OCI-LY1 (cell line): Measurements from ENCODE around the gene GSTT4.
"Not testable (repeated sequence)": the region's sequence is repeated elsewhere in the genome, so short reads cannot be mapped to it uniquely, and the experiment has no call there.

Source experiments
- H2AFZ ChIP-seq: fragments of 200-600 bp; sonication (generic), shearing (Covaris generic); 2 replicates; pipeline ENCODE4 v1.6.0; 2014; ENCODE audit warnings: antibody characterized with exemption, mild to moderate bottlenecking, low read length
- H3F3A ChIP-seq: fragments of 200-600 bp; sonication (generic), shearing (Covaris generic); 2 replicates; pipeline ENCODE4 v1.6.0; 2014; ENCODE audit warnings: mild to moderate bottlenecking, antibody characterized with exemption, low read length, moderate library complexity; ENCODE audit not compliant: insufficient read depth
- H3K27ac ChIP-seq: fragments of 200-600 bp; sonication (generic); 2 replicates; pipeline ENCODE4 v1.5.1; 2014; ENCODE audit warnings: low read length, mixed run types, mild to moderate bottlenecking, low read depth; ENCODE audit not compliant: poor library complexity, severe bottlenecking
- H3K27me3 ChIP-seq: fragments of 200-600 bp; sonication (generic); 2 replicates; pipeline ENCODE4 v1.6.0; 2014; ENCODE audit warnings: antibody characterized with exemption, mild to moderate bottlenecking, low read length, moderate library complexity; ENCODE audit not compliant: insufficient read depth
- H3K36me3 ChIP-seq: fragments of 200-600 bp; sonication (generic); 2 replicates; pipeline ENCODE4 v1.6.1; 2014; ENCODE audit warnings: mild to moderate bottlenecking, antibody characterized with exemption, low read length, moderate library complexity, mixed read lengths; ENCODE audit not compliant: insufficient read depth
- H3K4me1 ChIP-seq: fragments of 200-600 bp; sonication (generic); 2 replicates; pipeline ENCODE4 v1.5.1; 2014; ENCODE audit warnings: mild to moderate bottlenecking, low read length, moderate library complexity; ENCODE audit not compliant: insufficient read depth, severe bottlenecking
- H3K4me2 ChIP-seq: fragments of 200-600 bp; sonication (generic), shearing (Covaris generic); 2 replicates; pipeline ENCODE4 v1.6.1; 2014; ENCODE audit warnings: low read length
- H3K4me3 ChIP-seq: fragments of 200-600 bp; sonication (generic); 2 replicates; pipeline ENCODE4 v1.5.1; 2014; ENCODE audit warnings: low read length, low read depth, mild to moderate bottlenecking, mixed read lengths; ENCODE audit not compliant: poor library complexity, severe bottlenecking
- H3K79me2 ChIP-seq: fragments of 200-600 bp; shearing (Covaris generic); 2 replicates; pipeline ENCODE4 v1.6.1; 2016; ENCODE audit warnings: mixed run types, low read length, mixed read lengths; ENCODE audit not compliant: insufficient read depth
- H3K9ac ChIP-seq: fragments of 200-600 bp; sonication (generic), shearing (Covaris generic); 2 replicates; pipeline ENCODE4 v1.6.1; 2014; ENCODE audit warnings: mild to moderate bottlenecking, low read length, mixed read lengths
- H3K9me2 ChIP-seq: fragments of 200-600 bp; sonication (generic), shearing (Covaris generic); 2 replicates; pipeline ENCODE4 v1.6.1; 2014; ENCODE audit warnings: low read depth, mild to moderate bottlenecking, low read length, mixed read lengths
- H3K9me3 ChIP-seq: fragments of 200-600 bp; shearing (Covaris generic); 2 replicates; pipeline ENCODE4 v1.6.1; 2014; ENCODE audit warnings: low read length, mixed read lengths
- H4K20me1 ChIP-seq: fragments of 200-600 bp; sonication (generic), shearing (Covaris generic); 2 replicates; pipeline ENCODE4 v1.6.0; 2016; ENCODE audit warnings: mild to moderate bottlenecking, low read length; ENCODE audit not compliant: insufficient read depth
- TF ChIP-seq, protein P1 (sequence below): fragments of 200-600 bp; sonication (generic), shearing (Covaris generic); IDR thresholded peaks from 2 replicates; pipeline ENCODE4 v1.5.1; 2017; ENCODE audit warnings: mild to moderate bottlenecking, antibody characterized with exemption, low read length, moderate library complexity, mixed read lengths

GSTT4 gene

GRCh38 chr22:23956301-23956900, 48.9 kb downstream of the GSTT4 start:
- H3K36me3 ChIP-seq, H3F3A ChIP-seq, H4K20me1 ChIP-seq, H3K79me2 ChIP-seq, H3K9me3 ChIP-seq, H2AFZ ChIP-seq, H3K4me1 ChIP-seq, H3K4me3 ChIP-seq, H3K27ac ChIP-seq, H3K27me3 ChIP-seq, H3K9me2 ChIP-seq, H3K9ac ChIP-seq: not testable (repeated sequence)
- peak overlapping the region; percentile 25; the same call in 1 of the 2 replicates for H3K4me2 ChIP-seq
- TF ChIP-seq, protein P1, sequence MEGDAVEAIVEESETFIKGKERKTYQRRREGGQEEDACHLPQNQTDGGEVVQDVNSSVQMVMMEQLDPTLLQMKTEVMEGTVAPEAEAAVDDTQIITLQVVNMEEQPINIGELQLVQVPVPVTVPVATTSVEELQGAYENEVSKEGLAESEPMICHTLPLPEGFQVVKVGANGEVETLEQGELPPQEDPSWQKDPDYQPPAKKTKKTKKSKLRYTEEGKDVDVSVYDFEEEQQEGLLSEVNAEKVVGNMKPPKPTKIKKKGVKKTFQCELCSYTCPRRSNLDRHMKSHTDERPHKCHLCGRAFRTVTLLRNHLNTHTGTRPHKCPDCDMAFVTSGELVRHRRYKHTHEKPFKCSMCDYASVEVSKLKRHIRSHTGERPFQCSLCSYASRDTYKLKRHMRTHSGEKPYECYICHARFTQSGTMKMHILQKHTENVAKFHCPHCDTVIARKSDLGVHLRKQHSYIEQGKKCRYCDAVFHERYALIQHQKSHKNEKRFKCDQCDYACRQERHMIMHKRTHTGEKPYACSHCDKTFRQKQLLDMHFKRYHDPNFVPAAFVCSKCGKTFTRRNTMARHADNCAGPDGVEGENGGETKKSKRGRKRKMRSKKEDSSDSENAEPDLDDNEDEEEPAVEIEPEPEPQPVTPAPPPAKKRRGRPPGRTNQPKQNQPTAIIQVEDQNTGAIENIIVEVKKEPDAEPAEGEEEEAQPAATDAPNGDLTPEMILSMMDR: peak; percentile 73

- H3K4me3 ChIP-seq, H3K4me2 ChIP-seq, H2AFZ ChIP-seq, H3K36me3 ChIP-seq, H3K79me2 ChIP-seq, H3K4me1 ChIP-seq, H3K27me3 ChIP-seq, H3K9me2 ChIP-seq, H3F3A ChIP-seq, H3K27ac ChIP-seq, H3K9me3 ChIP-seq, H4K20me1 ChIP-seq, H3K9ac ChIP-seq: not testable (repeated sequence)
Observed at GRCh38 chr22:23955886-23956285, 49.4 kb downstream of the GSTT4 start.

- not testable (repeated sequence) for H3K4me2 ChIP-seq
Observed at GRCh38 chr22:23954991-23955305, 50.3 kb downstream of the GSTT4 start.

GRCh38 chr22:23954193-23954990, 50.9 kb downstream of the GSTT4 start:
- H3K4me2 ChIP-seq, H3K27ac ChIP-seq: not testable (repeated sequence)

More at GRCh38 chr22:23954991-23955305, 50.3 kb downstream of the GSTT4 start:
- not testable (repeated sequence) for H3K27me3 ChIP-seq, H3K9me3 ChIP-seq, H3F3A ChIP-seq, H3K4me1 ChIP-seq, H3K36me3 ChIP-seq, H3K9ac ChIP-seq, H2AFZ ChIP-seq, H4K20me1 ChIP-seq, H3K27ac ChIP-seq, H3K79me2 ChIP-seq, H3K9me2 ChIP-seq, H3K4me3 ChIP-seq

GRCh38 chr22:23953485-23953884, 51.8 kb downstream of the GSTT4 start:
- not testable (repeated sequence) for H4K20me1 ChIP-seq, H3K4me2 ChIP-seq

More at GRCh38 chr22:23954193-23954990, 50.9 kb downstream of the GSTT4 start:
- not testable (repeated sequence) for H3K36me3 ChIP-seq, H3K4me1 ChIP-seq, H3K79me2 ChIP-seq, H3K4me3 ChIP-seq, H4K20me1 ChIP-seq, H2AFZ ChIP-seq, H3K9ac ChIP-seq, H3F3A ChIP-seq, H3K27me3 ChIP-seq, H3K9me2 ChIP-seq, H3K9me3 ChIP-seq

More at GRCh38 chr22:23953485-23953884, 51.8 kb downstream of the GSTT4 start:
- H2AFZ ChIP-seq, H3K4me1 ChIP-seq, H3K9me3 ChIP-seq, H3F3A ChIP-seq, H3K27ac ChIP-seq, H3K36me3 ChIP-seq, H3K4me3 ChIP-seq, H3K9ac ChIP-seq, H3K27me3 ChIP-seq, H3K9me2 ChIP-seq, H3K79me2 ChIP-seq: not testable (repeated sequence)
- TF ChIP-seq, protein P1: 0 out of 2 replicates have a peak, but pooled peaks have one; percentile 15
